ENCODE measurements around the gene IFT81. TPM values are rescaled to one million over a fixed set of nuclear protein-coding genes. Genes with fewer than 3 reads are reported as not detected.

The IFT81 gene
- polyA plus RNA-seq, 1 of the 3 experiments (the other 2 are of a cell fraction): 7.9 TPM

DNA sequence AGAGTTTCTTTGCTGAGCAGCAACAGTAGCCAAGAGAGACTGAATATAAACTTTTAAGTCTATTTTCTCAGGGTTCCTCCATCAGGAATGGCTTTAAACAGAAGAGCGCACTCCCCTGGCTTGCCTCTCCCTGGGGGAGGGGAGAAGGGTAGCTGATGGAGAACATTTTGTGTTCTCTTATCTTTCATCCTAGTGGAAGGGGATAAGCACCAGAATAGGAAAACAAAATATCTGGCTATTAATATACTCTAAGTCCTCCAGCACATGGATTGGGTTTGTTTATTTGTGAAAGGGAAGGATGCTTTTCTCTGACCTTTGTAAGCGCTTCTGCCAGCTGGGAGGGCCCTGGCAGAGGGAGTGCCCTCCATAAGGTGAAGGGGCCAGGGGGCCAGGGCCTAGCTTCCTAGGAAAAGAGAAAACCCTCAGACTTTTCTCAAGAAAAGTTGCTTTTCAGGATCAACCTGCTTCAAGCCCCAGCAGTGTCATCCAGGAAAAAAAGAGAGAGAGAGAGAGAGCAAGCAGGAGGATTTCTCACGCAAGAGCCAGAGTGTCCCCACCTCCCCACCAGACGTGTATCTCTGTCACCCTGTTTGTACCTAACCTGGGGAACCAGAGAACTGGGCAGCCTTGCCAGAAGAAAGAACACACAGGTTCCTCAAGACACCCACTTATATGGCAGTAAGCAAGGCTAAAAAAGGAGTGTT, 122.6 kb downstream of the IFT81 start:
- no peaks in the 10 kb centered on the region for H3K27me3 ChIP-seq (ENCODE audit: insufficient read depth)
- H3K9me2 ChIP-seq: no peaks in the 10 kb centered on the region
- H3K79me2 ChIP-seq (ENCODE audit: insufficient read depth): no peaks in the 10 kb centered on the region
- ChIA-PET POLR2A (no interaction called here), CTCF (interaction anchor here (0.7 to 0.9 kb wide), 2 partner anchors 22 to 145 kb away, joined by 3 to 4 read pairs; no protein-coding TSS in a partner anchor)
- H3K4me1 ChIP-seq (ENCODE audit: control insufficient read depth in 1 of 2, insufficient read depth in 2 of 2, low read depth in 1 of 2, low read length in 1 of 2): no peaks in the 10 kb centered on the region; a peak in 1 of 4 replicates
- no peak overlapping the region for H2AFZ ChIP-seq (ENCODE audit: low read depth)
- H4K20me1 ChIP-seq (ENCODE audit: insufficient read depth): no peaks in the 10 kb centered on the region
- WGBS (ENCODE audit: low lambda C conversion rate): 92% methylated on average over 4 of the region's 4 CpGs
- no peak overlapping the region for H3K4me2 ChIP-seq
- TF ChIP-seq RFX5 (IDR thresholded peaks at IDR 0.05; ENCODE audit: low read length): no peak
- TF ChIP-seq, protein P1, sequence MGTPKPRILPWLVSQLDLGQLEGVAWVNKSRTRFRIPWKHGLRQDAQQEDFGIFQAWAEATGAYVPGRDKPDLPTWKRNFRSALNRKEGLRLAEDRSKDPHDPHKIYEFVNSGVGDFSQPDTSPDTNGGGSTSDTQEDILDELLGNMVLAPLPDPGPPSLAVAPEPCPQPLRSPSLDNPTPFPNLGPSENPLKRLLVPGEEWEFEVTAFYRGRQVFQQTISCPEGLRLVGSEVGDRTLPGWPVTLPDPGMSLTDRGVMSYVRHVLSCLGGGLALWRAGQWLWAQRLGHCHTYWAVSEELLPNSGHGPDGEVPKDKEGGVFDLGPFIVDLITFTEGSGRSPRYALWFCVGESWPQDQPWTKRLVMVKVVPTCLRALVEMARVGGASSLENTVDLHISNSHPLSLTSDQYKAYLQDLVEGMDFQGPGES (IDR thresholded peaks at IDR 0.05; ENCODE audit: low read depth, low read length): no peak
- DNase-seq: no peak
- H3F3A ChIP-seq (replicated peaks; ENCODE audit: insufficient read depth): no peaks in the 10 kb centered on the region
- no peak overlapping the region for H3K4me3 ChIP-seq (ENCODE audit: low read depth in 2 of 2, low read length in 1 of 2)
- H3K9me3 ChIP-seq: no peaks in the 10 kb centered on the region
- H3K9ac ChIP-seq: no peak overlapping the region
- H3K27ac ChIP-seq (ENCODE audit: low read depth in 2 of 2, low read length in 1 of 2): no peak overlapping the region
- no peaks in the 10 kb centered on the region for H3K36me3 ChIP-seq (replicated peaks in 1 of 2; ENCODE audit: control insufficient read depth in 1 of 2, insufficient read depth in 2 of 2, low read length in 1 of 2)

DNA sequence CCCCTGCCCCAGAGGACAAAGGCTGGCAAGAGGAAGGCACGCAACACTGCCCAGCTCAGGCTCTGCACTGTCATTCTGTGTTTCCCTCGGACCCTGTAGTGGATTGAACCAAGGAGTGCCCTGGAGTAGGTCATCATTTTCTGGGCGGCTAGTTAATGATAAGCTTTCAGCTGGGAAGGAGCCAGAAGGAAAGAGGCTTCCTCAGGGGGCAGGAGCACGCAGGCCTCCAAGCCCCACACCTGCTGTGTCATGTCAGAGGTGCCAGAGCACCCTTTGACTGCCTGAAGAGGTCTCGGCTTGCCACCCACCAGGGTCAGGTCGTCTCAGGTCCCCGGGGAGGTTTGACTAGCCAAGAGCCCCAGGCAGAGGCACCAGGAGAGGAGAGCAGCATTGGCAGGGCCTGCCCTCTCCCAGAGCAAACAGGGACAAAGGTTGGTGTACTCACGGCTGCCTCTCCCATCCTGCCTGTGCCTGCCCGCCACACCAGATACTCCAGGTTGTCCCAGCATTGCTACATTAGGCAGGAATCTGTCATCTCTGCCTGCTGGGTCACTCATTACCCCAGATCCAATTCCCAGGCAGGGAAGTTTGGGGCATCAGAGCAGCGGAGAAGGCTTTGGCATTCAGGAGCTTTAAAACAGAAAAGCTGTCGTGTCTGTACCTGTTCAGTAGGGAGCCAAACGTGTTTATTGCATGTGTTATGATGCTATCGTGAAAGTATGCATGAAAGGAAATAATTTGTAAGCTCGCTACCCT, 123.4 kb downstream of the IFT81 start:
- no peak overlapping the region for H3K4me2 ChIP-seq
- H3K79me2 ChIP-seq (ENCODE audit: insufficient read depth): no peaks in the 10 kb centered on the region
- CTCF ChIA-PET: interaction anchor here (0.7 to 1.7 kb wide), 3 partner anchors 9 to 23 kb away, joined by 3 to 4 read pairs (median 3); no protein-coding TSS in a partner anchor
- POLR2A ChIA-PET: no interaction called here
- H3K4me1 ChIP-seq (ENCODE audit: control insufficient read depth in 1 of 2, insufficient read depth in 2 of 2, low read depth in 1 of 2, low read length in 1 of 2): peaks cover 0 to under 1% of the 10 kb centered on the region in 2 experiments; a peak in 1 of 4 replicates
- no peak overlapping the region for H2AFZ ChIP-seq (ENCODE audit: low read depth)
- H3K9me3 ChIP-seq: no peaks in the 10 kb centered on the region
- H3K9ac ChIP-seq: no peak overlapping the region
- no peaks in the 10 kb centered on the region for H3F3A ChIP-seq (replicated peaks; ENCODE audit: insufficient read depth)
- no peak overlapping the region for H3K27ac ChIP-seq (ENCODE audit: low read depth in 2 of 2, low read length in 1 of 2)
- WGBS (ENCODE audit: low lambda C conversion rate): 72% methylated on average over 11 of the region's 14 CpGs
- H3K36me3 ChIP-seq (replicated peaks in 1 of 2; ENCODE audit: control insufficient read depth in 1 of 2, insufficient read depth in 2 of 2, low read length in 1 of 2): no peaks in the 10 kb centered on the region
- no peaks in the 10 kb centered on the region for H4K20me1 ChIP-seq (ENCODE audit: insufficient read depth)
- H3K9me2 ChIP-seq: no peaks in the 10 kb centered on the region
- H3K4me3 ChIP-seq (ENCODE audit: low read depth in 2 of 2, low read length in 1 of 2): no peak overlapping the region
- no peaks in the 10 kb centered on the region for H3K27me3 ChIP-seq (ENCODE audit: insufficient read depth)
- DNase-seq: no peak
- TF ChIP-seq JUND (IDR thresholded peaks at IDR 0.05): no peak
- no peak for TF ChIP-seq EZH2phosphoT487 (IDR thresholded peaks at IDR 0.05; ENCODE audit: borderline replicate concordance, low read depth)
- TF ChIP-seq RAD21 (IDR thresholded peaks at IDR 0.05; ENCODE audit: low read length): no peak
- TF ChIP-seq SIN3A (IDR thresholded peaks at IDR 0.05; ENCODE audit: borderline replicate concordance, low read depth, low read length): no peak
- no peak for TF ChIP-seq REST (IDR thresholded peaks at IDR 0.05; ENCODE audit: low read depth, low read length)
- TF ChIP-seq, protein P2, sequence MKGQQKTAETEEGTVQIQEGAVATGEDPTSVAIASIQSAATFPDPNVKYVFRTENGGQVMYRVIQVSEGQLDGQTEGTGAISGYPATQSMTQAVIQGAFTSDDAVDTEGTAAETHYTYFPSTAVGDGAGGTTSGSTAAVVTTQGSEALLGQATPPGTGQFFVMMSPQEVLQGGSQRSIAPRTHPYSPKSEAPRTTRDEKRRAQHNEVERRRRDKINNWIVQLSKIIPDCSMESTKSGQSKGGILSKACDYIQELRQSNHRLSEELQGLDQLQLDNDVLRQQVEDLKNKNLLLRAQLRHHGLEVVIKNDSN (IDR thresholded peaks at IDR 0.05; ENCODE audit: borderline replicate concordance, low read depth): no peak
- TF ChIP-seq YY1 (IDR thresholded peaks at IDR 0.05; ENCODE audit: low read depth): no peak
- TF ChIP-seq RFX5 (IDR thresholded peaks at IDR 0.05; ENCODE audit: low read length): no peak
- no peak for TF ChIP-seq FOXJ3 (CRISPR knock-in tag; IDR thresholded peaks at IDR 0.05)
- TF ChIP-seq SMC3 (IDR thresholded peaks at IDR 0.05; ENCODE audit: low read depth, low read length): no peak
- no peak for TF ChIP-seq MXI1 (IDR thresholded peaks at IDR 0.05; ENCODE audit: low read depth, low read length)
- TF ChIP-seq FOSL2 (IDR thresholded peaks at IDR 0.05; ENCODE audit: borderline replicate concordance, low read depth): no peak
- no peak for TF ChIP-seq EP300 (IDR thresholded peaks at IDR 0.05; ENCODE audit: borderline replicate concordance in 1 of 2, low read depth in 1 of 2, low read length in 1 of 2)
- no peak for TF ChIP-seq RCOR1 (IDR thresholded peaks at IDR 0.05; ENCODE audit: low read length)
- TF ChIP-seq, protein P3, sequence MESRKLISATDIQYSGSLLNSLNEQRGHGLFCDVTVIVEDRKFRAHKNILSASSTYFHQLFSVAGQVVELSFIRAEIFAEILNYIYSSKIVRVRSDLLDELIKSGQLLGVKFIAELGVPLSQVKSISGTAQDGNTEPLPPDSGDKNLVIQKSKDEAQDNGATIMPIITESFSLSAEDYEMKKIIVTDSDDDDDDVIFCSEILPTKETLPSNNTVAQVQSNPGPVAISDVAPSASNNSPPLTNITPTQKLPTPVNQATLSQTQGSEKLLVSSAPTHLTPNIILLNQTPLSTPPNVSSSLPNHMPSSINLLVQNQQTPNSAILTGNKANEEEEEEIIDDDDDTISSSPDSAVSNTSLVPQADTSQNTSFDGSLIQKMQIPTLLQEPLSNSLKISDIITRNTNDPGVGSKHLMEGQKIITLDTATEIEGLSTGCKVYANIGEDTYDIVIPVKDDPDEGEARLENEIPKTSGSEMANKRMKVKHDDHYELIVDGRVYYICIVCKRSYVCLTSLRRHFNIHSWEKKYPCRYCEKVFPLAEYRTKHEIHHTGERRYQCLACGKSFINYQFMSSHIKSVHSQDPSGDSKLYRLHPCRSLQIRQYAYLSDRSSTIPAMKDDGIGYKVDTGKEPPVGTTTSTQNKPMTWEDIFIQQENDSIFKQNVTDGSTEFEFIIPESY (IDR thresholded peaks at IDR 0.05; ENCODE audit: borderline replicate concordance, low read depth): no peak
- TF ChIP-seq POLR2AphosphoS5 (IDR thresholded peaks at IDR 0.05; ENCODE audit: low read depth, low read length): no peak
